ENCODE measurements around the gene MYOC.
"Not testable (repeated sequence)": the region's sequence is repeated elsewhere in the genome, so short reads cannot be mapped to it uniquely, and the experiment has no call there.

- TF ChIP-seq POLR2A (IDR thresholded peaks at IDR 0.05; ENCODE audit: low read depth); POLR2AphosphoS5 (IDR thresholded peaks at IDR 0.05); EP300 (IDR thresholded peaks at IDR 0.05): not testable (repeated sequence)
- TF ChIP-seq, protein P1, sequence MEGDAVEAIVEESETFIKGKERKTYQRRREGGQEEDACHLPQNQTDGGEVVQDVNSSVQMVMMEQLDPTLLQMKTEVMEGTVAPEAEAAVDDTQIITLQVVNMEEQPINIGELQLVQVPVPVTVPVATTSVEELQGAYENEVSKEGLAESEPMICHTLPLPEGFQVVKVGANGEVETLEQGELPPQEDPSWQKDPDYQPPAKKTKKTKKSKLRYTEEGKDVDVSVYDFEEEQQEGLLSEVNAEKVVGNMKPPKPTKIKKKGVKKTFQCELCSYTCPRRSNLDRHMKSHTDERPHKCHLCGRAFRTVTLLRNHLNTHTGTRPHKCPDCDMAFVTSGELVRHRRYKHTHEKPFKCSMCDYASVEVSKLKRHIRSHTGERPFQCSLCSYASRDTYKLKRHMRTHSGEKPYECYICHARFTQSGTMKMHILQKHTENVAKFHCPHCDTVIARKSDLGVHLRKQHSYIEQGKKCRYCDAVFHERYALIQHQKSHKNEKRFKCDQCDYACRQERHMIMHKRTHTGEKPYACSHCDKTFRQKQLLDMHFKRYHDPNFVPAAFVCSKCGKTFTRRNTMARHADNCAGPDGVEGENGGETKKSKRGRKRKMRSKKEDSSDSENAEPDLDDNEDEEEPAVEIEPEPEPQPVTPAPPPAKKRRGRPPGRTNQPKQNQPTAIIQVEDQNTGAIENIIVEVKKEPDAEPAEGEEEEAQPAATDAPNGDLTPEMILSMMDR (IDR thresholded peaks at IDR 0.05): not testable (repeated sequence)
These were observed 41.1 kb upstream of the MYOC start for GRCh38 chr1:171693541-171693940.

Data from esophagus muscularis mucosa (tissue), 4 donors.